ENCODE results near the gene RNF114.
"Not testable (repeated sequence)": the region's sequence is repeated elsewhere in the genome, so short reads cannot be mapped to it uniquely, and the experiment has no call there.

The RNF114 gene

DNA sequence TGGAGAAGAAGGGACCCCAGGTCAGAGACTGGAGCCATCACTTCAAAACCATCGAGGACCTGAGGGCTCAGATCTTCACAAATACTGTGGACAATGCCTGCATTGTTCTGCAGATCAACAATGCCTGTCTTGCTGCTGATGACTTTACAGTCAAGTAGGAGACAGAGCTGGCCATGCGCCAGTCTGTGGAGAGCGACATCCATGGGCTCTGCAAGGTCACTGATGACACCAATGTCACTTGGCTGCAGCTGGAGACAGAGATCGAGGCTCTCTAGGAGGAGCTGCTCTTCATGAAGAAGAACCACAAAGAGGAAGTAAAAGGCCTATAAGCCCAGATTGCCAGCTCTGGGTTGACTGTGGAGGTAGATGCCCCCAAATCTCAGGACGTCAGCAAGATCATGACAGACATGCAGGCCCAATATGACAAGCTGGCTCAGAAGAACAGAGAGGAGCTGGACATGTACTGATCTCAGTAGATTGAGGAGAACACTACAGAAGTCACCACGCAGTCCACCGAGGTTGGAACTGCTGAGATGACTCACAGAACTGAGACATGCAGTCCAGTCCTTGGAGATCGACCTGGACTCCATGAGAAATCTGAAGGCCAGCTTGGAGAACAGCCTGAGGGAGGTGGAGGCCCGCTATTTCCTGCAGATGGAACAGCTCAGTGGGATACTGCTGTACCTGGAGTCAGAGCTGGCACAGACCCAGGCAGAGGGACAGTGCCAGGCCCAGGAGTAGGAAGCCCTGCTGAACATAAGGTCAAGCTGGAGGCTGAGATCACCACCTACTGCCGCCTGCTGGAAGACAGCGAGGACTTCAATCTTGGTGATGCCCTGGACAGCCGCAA lies 21.1 kb downstream of the RNF114 start:
- peak in 46 of 58 donors; percentile 8 to 95 (median 56) for DNase-seq

DNA sequence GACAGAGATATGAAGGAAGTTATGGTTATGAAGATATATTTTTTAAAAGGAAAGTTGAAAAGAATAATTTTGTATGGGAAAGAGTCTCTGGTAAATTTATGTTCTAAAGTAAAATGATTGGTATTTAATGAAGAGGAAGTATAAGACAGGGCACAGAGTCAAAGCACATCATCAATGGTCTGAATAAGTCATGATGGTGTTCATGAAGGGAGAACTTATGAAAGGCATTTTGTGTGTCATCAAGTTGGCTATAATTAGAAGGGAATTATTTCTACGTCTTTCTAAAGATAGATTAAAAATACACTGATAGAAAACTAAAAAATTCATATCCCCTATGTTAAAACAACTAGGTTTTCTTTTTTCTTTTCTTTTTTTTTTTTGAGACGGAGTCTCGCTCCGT lies 25.2 kb downstream of the RNF114 start:
- DNase-seq = no peak

DNA sequence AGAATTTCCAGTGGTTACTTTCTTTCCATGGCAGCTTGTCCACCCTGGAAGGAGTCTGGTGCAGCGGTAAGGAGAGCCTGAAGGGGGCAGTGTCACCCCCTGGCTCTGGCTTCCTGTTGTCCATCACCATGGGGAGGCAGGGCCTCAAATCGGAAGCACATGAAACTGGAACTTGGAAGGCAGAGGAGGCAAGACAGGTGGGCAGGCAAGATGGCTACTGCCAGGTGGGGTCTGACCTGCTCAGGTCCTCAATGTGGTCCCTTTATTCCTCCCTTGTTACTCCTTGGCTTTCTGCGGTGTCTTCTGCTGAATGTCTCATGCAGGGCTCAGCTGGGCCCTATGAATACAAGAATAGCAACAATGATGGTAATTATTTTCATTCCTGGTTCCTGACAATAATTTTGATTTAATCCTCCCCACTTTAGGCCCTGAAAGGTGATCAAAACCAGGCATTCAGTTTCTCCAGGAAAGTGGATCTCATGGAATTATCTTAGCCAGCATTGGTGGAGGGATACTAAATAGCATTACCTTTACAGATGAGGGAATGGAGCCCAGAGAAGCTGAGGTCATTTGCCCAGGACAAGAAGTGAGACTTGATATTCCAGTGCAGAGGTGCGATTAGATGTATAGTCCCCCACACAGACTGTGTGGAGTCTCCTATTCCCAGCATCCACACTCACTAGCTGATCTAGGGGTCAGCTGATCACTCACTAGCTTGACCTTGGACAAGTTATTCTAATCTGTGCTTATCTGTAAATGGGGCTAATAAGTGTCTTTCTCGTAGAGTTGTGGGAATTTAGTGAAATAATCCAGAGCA lies 29.0 kb downstream of the RNF114 start:
- peak in 2 of 58 donors; percentile 5 to 7 for DNase-seq

DNA sequence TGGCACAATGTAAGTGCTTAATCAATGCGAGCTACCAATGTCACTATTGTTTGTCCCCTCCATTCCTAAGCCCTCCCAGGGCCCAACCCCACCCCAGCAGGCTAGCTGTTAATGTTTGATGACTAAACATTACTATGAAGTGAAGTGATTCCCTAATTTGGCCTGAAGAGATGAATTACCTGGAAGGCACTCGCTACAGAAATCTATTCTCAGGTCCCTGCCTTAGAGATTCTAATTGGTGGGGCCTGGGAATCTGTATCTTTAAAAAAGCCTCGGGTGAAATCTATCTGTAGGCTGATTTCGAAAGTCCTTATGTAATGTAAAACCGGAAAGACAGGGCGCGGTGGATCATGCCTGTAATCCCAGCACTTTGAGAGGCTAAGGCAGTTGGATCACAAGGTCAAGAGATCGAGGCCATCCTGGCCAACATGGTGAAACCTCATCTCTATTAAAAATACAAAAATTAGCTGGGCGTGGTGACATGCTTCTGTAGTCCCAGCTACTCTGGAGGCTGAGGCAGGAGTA lies 29.6 kb downstream of the RNF114 start:
- DNase-seq = no peak

DNA sequence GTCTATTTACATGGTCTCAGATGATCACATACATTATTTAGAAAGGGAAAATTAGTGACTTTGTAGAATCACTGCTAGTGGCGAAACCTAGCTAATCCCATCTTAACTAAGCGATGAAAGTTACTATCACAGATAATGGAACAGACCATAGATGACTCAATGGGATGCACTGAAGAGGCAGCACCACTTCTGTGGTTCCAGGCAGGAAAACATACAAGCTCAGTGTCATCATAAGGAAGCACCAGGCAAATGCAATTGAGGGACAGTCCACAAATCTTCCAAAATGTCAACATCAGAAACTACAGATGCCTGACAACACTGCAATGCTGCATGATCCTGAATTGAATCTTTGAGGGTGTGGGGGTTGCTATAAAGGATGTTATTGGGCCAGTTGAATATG lies 30.7 kb downstream of the RNF114 start:
- DNase-seq = no peak

DNA sequence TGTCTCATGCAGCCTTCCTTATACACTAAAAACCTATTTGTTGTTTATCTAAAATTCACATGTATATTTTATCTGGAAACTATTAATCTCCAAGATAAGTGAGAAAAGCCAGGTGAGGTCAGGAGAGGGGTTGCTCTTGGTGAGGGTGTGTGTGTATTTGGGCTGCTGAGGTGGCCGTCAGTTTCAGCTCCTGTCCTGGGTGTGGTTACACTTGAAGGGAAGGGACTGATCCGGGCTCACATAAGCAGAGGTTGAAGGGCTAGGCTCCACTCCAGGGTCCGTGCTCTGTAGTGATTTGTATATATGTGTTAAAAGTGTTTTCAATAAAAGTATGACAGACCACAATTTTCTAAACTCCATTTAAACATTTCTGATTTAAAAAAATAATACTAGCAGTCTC lies 33.0 kb downstream of the RNF114 start:
- DNase-seq = no peak

DNA sequence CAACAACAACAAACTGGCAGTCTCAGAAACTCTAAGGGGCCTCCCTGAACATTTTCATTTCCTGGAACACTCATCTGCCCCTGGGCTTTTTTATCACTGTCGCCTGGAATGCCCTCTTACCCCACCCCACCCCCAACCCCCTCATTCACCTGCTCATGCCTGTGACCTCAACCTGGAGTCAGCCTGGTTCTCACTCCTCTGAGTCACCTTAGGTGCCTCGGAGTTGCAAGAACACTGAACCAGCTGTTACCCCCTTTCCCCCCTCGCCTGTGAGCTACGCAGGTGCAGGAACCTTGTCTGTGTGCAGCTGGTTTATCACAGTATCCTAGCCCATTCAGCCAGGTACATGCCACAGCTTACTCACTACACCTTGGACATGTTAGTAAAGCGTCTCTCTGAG lies 33.7 kb downstream of the RNF114 start:
- no peak for DNase-seq

DNA sequence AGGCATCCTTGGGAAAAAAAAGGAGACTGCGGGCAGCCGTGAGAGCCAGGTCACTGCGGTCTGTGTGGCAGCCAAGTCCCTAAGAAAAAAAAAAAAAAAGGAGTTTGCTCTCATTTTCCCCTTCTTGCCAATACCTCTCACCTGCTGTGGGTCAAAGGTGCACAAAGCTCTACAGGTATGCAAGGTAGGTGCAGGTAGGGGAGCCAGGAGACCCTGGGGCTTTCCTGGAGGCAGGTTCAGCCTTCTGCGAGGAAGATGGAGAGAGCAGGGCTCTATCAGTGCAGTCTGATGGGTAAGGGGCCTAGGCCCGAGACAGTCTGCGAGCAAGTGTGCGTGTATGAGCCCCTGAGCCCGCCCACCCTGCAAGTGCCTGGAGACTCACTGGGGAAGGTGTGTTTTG lies 34.3 kb downstream of the RNF114 start:
- no peak for DNase-seq

DNA sequence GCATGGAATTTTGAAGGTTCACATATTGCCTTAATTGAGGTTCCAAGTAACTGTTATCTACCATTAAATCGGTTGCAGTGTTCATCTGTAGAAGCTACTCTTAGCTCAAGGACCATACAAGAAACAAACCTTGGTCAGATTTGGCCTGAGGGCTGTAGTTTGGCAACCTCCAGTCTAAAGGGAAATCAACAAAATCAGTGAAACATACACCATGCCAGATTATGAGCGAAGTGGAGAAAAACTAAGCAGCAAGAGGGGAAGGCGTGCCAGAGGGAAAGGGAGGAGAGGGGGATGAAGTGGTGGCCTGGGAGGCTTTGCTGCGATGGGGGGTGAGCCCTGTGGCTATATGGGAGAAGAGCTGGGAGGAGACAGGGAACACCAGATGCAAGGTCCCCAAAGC lies 37.8 kb downstream of the RNF114 start:
- no peak for DNase-seq

DNA sequence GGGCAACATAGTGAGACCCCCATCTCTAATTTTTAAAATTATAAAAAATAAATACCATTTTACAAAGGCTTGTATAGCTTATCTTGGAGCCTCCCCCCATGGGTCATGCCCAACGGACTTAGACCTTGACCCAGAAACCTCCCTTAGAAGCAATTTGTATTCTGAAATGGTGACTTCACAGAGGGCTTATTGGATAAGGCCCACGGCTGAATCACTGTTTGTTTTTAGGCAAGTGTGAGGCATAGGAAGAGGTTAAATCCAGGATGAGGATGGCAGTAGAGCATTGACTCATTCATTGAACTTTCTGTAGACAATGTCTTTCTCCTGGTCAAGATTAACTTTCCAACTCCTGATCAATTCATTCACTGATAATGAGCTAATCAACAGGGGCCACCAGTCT lies 40.3 kb downstream of the RNF114 start:
- no peak for DNase-seq

DNA sequence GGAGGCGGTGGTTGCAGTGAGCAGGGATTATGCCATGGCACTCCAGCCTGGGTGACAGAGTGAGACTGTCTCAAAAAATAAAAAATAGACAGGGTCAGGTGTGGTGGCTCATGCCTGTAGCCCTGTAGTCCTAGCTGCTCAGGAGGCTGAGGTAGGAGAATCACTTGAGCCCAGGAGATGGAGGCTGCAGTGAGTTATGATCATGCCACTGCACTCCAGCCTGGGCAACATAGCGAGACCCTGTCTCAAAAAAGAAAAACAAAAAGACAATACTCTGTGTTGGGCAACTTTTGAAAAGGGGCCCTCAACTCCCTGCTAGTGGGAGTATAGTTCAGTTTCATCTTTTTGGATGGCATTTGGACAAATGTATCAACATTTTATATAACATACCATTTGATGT lies 41.5 kb downstream of the RNF114 start:
- DNase-seq = not testable (repeated sequence)

DNA sequence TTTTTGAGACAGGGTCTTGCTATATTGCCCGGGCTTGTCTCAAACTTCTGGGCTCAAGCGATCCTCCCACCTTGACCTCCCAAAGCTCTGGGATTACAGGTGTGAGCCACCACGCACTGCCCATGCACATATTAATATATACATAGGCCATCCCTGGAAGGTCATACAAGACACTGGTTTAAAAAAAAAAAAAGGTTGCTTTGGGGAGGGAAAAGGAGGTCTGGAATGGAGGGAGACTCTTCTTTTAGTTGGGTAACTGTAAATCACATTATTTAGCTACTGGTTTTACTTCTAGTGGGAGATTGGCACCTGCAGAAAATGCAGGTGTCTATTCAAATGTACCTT lies 42.5 kb downstream of the RNF114 start:
- DNase-seq = no peak

DNA sequence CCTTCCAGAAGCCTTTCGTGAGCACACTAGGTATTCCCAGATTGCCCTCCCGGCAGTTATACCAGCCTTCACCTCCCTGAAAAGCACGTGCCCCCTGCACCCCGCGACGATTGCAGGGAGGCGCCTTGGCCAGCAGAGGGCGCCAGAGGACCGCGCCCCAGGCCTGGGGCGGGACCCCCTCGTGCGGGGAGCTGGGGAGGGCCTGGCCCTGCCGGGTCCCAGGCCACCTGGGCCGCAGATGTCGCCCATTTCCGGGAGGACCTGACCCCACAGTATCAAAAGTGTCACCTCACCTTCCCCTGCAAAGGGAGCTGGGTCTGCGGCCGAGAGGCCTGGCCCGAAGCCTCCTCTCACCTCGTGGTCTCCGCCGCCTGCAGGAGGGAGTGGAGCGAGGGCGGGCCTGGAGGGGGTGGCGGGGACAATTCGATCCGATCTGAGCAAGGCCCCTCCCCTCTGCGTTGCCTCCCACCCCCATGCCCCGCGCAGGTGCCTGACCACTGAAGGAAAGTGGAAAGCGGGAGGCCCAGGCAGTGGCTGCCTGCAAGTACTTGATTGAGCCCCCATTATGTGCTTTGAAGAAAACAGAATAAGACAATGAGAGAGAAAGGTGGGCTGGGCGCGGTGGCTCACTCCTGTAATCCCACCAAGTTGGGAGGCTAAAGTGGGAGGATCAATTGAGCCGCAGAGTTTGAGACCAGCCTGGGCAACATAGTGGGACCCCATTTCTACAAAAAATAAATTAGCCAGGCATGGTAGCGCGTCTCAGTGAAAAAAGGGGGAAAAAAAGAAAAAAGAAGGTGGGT lies 43.0 kb downstream of the RNF114 start:
- peak in 47 of 58 donors; percentile 7 to 63 (median 42) for DNase-seq

DNA sequence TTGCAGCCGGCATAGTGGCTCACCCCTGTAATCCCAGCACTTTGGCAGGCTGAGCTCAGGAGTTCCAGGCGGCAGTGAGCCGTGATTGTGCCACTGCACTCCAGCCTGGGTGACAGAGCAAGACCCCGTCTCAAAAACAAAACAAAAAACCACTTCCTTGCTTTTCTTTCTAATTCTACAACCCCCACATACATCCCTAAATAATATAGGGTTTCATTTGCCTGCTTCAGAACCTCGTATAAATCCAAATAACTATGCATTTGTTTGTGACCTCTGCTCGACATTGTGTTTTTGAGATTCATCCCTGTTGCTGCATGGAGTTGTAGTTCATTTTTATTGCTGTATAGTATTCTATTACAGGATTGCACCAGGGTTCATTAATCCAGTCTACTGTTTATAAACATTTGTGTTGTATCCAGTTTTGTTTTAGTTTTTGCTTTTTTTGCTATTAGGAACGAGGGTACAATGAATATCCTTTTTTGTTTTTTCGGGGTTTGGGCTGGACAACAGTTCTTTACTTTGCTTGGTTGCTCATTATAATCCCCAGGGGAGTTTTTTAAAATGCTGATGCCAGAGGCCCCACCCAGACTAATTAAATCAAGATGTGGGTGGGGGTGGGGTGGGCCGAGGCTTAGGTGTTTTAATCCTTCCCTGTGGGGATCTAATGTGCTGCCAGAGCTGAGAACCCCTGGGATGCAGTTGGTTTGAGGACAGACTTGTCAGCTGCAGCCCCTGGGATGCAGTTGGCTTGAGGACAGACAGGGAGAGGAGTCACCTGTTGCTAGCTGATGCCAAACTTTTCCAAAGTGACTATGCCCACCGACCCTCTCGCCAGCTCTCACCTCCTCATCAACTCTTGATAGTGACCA lies 44.2 kb downstream of the RNF114 start:
- DNase-seq = no peak

DNA sequence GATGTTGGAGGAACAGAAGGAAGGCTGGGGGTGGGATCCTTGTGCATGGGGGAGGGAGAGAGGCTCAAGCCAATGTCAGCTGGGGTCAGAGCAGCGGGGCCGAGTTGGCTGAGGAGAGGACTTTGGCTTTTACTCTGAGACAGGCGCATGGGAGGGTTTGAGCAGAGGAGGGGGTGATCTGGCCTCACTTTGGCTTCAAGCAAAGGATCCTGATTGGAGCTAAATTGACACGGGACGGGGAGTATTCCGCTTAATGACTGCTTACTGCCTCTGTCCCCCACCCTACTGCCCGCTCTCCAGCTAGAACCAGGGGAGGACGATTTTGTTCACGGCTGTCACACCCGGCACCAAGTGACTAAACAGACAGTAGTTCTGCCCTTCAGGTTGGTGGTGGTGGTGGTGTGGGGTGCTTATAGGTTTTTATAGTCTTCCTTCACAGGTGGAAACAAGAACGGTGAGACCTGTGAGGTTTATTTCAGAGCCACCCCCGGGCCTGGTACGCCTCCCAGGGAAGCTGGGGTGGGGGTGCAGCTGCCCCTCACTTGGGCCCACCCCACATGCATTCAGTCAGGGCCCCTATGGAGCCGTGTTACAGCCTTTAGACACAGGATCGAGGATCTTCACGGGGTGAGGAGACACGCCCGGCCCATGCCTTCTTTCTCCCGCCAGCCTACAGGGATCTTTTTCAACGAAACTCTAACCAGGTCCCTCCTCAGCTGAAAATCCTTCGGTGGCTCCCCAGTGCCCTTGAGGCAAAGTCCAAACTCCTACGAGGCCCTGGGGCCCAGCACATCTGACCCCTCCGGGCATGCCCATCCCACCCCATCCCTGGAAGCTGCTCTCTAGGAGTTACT lies 45.2 kb downstream of the RNF114 start:
- DNase-seq = no peak

DNA sequence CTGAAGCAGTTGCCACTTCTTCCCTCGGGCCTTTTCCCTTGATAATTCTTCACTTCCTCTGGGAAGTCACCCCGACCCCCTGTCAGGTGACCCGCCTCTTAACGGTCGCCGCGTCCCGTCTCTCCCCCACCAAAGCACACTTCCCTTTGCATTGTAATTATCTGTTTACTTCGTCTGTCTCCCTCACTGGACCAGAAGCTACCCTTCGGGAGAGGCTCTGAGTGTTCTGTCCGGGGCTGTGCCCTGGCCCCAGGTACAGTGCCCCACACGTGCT lies 45.8 kb downstream of the RNF114 start:
- DNase-seq = no peak

DNA sequence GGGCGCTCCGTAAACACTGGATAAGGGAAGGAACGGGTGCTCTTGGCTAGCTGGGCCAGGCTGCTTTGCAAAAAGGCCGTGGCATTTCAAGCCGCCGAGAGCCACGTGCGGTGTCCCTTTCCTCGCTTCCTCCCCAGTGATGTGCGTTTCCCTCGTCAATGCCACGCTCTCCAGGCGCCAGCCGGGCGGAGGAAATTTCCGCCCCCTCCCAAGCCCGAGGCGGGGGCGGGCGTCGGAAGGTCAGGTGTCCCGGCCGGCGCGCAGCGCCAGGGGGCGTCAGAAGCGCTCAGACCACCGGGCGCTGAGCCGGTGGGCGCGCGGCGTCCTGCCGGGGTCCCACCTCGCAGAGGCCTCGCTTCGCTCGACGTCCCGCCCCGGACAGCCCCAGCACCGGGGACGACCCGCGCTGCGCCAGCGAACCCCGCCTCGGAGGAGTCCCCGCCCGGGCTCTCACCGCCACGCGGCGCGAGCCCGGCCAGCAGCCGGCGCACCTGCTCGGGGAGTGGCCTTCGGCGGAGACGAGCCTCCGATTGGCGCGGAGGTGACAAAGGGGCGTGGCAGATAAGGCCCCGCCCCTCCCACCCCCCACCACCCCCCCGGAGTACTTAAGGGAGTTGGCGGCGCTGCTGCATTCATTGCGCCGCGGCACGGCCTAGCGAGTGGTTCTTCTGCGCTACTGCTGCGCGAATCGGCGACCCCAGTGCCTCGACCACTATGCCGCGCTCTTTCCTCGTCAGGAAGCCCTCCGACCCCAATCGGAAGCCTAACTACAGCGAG lies 46.3 kb downstream of the RNF114 start, which contains the start of gene SNAI1:
Gene SNAI1, plus strand, starts transcription at position 635 of the 777 bp plus-strand sequence. Its CDS starts 80 bp downstream, at position 715.
- peak in 55 of 58 donors; percentile 23 to 85 (median 75) for DNase-seq

DNA sequence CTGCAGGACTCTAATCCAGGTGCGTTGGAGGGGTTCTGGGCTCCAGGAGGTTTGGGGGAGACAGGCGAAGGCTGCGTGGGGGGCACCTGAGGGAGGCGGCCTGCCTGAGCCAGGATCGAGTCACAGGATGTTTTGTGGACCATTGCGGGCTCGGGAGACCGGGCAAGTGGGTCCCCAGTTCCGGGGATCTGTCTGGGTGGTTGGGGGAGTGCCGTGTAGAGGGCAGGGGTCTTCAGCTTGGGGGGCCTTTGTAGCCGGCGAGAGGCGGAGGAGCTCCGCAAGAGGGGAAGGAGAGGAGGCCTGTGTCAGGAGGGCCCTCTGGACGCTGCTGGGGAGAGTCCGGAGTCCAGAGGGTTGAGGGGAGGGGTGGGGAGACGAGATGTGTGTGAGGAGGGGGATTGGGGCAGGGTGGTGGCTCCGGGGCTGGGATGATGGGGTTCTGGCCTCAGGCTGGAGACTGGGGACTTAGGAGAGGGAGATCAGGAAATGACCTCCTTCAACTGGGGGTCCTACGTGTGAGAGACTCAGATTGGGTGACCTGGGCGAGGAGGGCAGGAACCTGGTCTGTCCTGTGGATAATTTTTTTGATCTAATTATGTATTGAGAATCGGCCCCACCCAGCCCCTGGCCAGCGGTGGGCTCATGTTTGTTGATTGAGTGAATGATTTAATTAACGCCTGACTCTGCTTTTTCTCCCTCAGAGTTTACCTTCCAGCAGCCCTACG lies 47.1 kb downstream of the RNF114 start:
- DNase-seq = no peak

Measured in anterior cingulate cortex (tissue), 58 donors.